ENCODE measurements around the gene LPCAT3. TPM values are rescaled to one million over a fixed set of nuclear protein-coding genes. Genes with fewer than 3 reads are reported as not detected.

Gene LPCAT3
- total and polyA plus RNA-seq, 2 of the 4 experiments (the other 2 are of a cell fraction): 7.0 to 18.6 TPM

GRCh38 chr12:7026854-7027253 lies 8.6 kb upstream of the LPCAT3 start:
- no peak overlapping the region for H2AK5ac ChIP-seq (ENCODE audit: low read depth, low read length)
- no peak overlapping the region for H4K8ac ChIP-seq (ENCODE audit: low read depth in 2 of 2, low read length in 2 of 2)
- peaks cover 2% of the 10 kb centered on the region; the same call in 1 of the 2 replicates for H3K27me3 ChIP-seq (ENCODE audit: control insufficient read depth, insufficient read depth, low read length)
- H3K4me2 ChIP-seq (ENCODE audit: low read depth, low read length): no peak overlapping the region
- no peaks in the 10 kb centered on the region for H3K4me1 ChIP-seq (ENCODE audit: control insufficient read depth, insufficient read depth, low read length)
- no peak for TF ChIP-seq USF2 (IDR thresholded peaks at IDR 0.05; ENCODE audit: low read depth, low read length)
- no peak for TF ChIP-seq MAFK (IDR thresholded peaks at IDR 0.05; ENCODE audit: low read depth, low read length)
- no peak for TF ChIP-seq FOS (IDR thresholded peaks at IDR 0.05; ENCODE audit: low read depth, low read length)
- no peak for TF ChIP-seq RFX5 (IDR thresholded peaks at IDR 0.05; ENCODE audit: low read depth, low read length)
- TF ChIP-seq BHLHE40 (IDR thresholded peaks at IDR 0.05; ENCODE audit: low read depth, low read length): no peak
- TF ChIP-seq MAZ (IDR thresholded peaks at IDR 0.05; ENCODE audit: borderline replicate concordance, low read depth, low read length): no peak
- H3K9me3 ChIP-seq (ENCODE audit: control insufficient read depth, insufficient read depth, low read length): no peaks in the 10 kb centered on the region
- H2BK20ac ChIP-seq (ENCODE audit: low read depth, low read length): no peak overlapping the region
- H3K9ac ChIP-seq (ENCODE audit: low read depth, low read length): no peak overlapping the region
- H2AK9ac ChIP-seq (replicated peaks; ENCODE audit: low read depth, low read length, poor library complexity): no peak overlapping the region
- intact Hi-C loops (cut with micrococcal nuclease): no loop called here
- BruUV-seq (replicated peaks): no TSS peak
- no peak overlapping the region for H3K14ac ChIP-seq (replicated peaks; ENCODE audit: low read depth, low read length)
- no peak overlapping the region for H2BK120ac ChIP-seq (ENCODE audit: low read depth, low read length)
- no peaks in the 10 kb centered on the region for H3K79me1 ChIP-seq (ENCODE audit: low read depth in 1 of 2, low read length in 2 of 2)
- DNase-seq: no peak
- no peak overlapping the region for H3K4ac ChIP-seq (ENCODE audit: low read depth, low read length)
- no CpG with 5 or more reads among the region's 1 CpG for WGBS, 2 experiments (ENCODE audit: extremely low coverage in 2 of 2, insufficient read length in 1 of 2)
- no peak for ATAC-seq (ENCODE audit: low read depth)
- no peak overlapping the region for H3K18ac ChIP-seq (ENCODE audit: low read depth, low read length)
- in situ Hi-C loops (cut with MboI; ENCODE audit: low sequenced_read_pairs): no loop called here
- CTCF ChIA-PET: no interaction called here
- dilution Hi-C loops (cut with HindIII; ENCODE audit: low sequenced_read_pairs, unreplicated experiment): no loop called here
- H3K36me3 ChIP-seq (ENCODE audit: control insufficient read depth, insufficient read depth, low read length): no peaks in the 10 kb centered on the region
- H2AFZ ChIP-seq (replicated peaks; ENCODE audit: low read length, poor library complexity): no peak overlapping the region
- POLR2A ChIA-PET (ENCODE audit: unreplicated experiment): no interaction called here
- no peak overlapping the region for H3K23ac ChIP-seq (ENCODE audit: low read depth, low read length)
- no peak overlapping the region for H3K4me3 ChIP-seq (ENCODE audit: insufficient read depth, low read depth, low read length)
- no peaks in the 10 kb centered on the region for H3K9me1 ChIP-seq (ENCODE audit: insufficient read depth, low read length)
- no peak overlapping the region for H2BK5ac ChIP-seq (ENCODE audit: low read depth, low read length, poor library complexity, severe bottlenecking)
- no peak overlapping the region for H2BK15ac ChIP-seq (ENCODE audit: low read depth, low read length)
- no peak overlapping the region for H3K56ac ChIP-seq (ENCODE audit: extremely low read depth, insufficient read depth, low read length)
- H4K20me1 ChIP-seq (ENCODE audit: insufficient read depth, low read length): no peaks in the 10 kb centered on the region
- no peak overlapping the region for H4K91ac ChIP-seq (ENCODE audit: insufficient read depth, low read depth, low read length)
- H4K5ac ChIP-seq (ENCODE audit: low read depth, low read length): no peak overlapping the region
- no peak overlapping the region for H3K27ac ChIP-seq (ENCODE audit: insufficient read depth, low read length)

Measured in IMR-90 (cell line).